Suprapubic skin (tissue), 4 donors: Measurements from ENCODE around the gene TNS1. TPM values are rescaled to one million over a fixed set of nuclear protein-coding genes. Genes with fewer than 3 reads are reported as not detected.

Experiments used
- DNase-seq, 2 donors: peaks; one replicate each; pipeline ENCODE4 v3.0.0-alpha.2; 2019; ENCODE audit warnings: low spot score in 2 of 2
- H3K27ac ChIP-seq: fragments of 200-600 bp; sonication (generic); one replicate; pipeline ENCODE4 v1.5.1; 2019
- H3K27me3 ChIP-seq: fragments of 200-600 bp; sonication (generic); one replicate; pipeline ENCODE4 v1.5.1; 2019
- H3K36me3 ChIP-seq: fragments of 200-600 bp; sonication (generic); one replicate; pipeline ENCODE4 v1.5.1; 2019
- H3K4me1 ChIP-seq: fragments of 200-600 bp; sonication (generic); one replicate; pipeline ENCODE4 v1.5.1; 2019
- H3K4me3 ChIP-seq: fragments of 200-600 bp; sonication (generic); one replicate; pipeline ENCODE4 v1.5.1; 2019; ENCODE audit warnings: mild to moderate bottlenecking
- H3K9me3 ChIP-seq: fragments of 200-600 bp; sonication (generic); one replicate; pipeline ENCODE4 v1.5.1; 2019
- EP300 ChIP-seq: sonication (generic); formaldehyde crosslinking; IDR thresholded peaks from one replicate; pipeline ENCODE4 v1.6.1; 2017; ENCODE audit warnings: antibody characterized with exemption
- POLR2A ChIP-seq, 2 donors: fragments of 450-650 bp; IDR thresholded peaks; one replicate each; pipeline ENCODE4 v1.6.1; 2017; ENCODE audit warnings: antibody characterized with exemption in 2 of 2, mild to moderate bottlenecking in 2 of 2, moderate library complexity in 2 of 2
- POLR2AphosphoS5 ChIP-seq, 3 donors: sonication (generic); formaldehyde crosslinking; IDR thresholded peaks; one replicate each; pipeline ENCODE4 v1.6.1; 2017; ENCODE audit warnings: antibody characterized with exemption in 3 of 3
- WGBS: methylation state at CpG from one replicate; pipeline ENCODE4 v1.1.5; 2018; 5-methylcytosine and 5-hydroxymethylcytosine counted together
- total RNA-seq, 4 donors: library from RNA; depleted of rRNA; stranded (reverse); fragments of >200 nt; gene quantifications; one replicate each; pipeline ENCODE4 v1.1.0, GENCODE V29; 2016
- TF ChIP-seq, protein P1 (sequence below), 2 donors: fragments of 200-600 bp in 1 of 2; fragments of 450-650 bp in 1 of 2; sonication (generic) in 1 of 2; IDR thresholded peaks; one replicate each; pipeline ENCODE4 v1.5.1; 2016 to 2019; ENCODE audit warnings: antibody characterized with exemption in 2 of 2, mild to moderate bottlenecking in 1 of 2, moderate library complexity in 1 of 2

TNS1 gene
- total RNA-seq, 4 donors from 2014 or later, result 64.1 to 145 (median 99.5) TPM

DNA sequence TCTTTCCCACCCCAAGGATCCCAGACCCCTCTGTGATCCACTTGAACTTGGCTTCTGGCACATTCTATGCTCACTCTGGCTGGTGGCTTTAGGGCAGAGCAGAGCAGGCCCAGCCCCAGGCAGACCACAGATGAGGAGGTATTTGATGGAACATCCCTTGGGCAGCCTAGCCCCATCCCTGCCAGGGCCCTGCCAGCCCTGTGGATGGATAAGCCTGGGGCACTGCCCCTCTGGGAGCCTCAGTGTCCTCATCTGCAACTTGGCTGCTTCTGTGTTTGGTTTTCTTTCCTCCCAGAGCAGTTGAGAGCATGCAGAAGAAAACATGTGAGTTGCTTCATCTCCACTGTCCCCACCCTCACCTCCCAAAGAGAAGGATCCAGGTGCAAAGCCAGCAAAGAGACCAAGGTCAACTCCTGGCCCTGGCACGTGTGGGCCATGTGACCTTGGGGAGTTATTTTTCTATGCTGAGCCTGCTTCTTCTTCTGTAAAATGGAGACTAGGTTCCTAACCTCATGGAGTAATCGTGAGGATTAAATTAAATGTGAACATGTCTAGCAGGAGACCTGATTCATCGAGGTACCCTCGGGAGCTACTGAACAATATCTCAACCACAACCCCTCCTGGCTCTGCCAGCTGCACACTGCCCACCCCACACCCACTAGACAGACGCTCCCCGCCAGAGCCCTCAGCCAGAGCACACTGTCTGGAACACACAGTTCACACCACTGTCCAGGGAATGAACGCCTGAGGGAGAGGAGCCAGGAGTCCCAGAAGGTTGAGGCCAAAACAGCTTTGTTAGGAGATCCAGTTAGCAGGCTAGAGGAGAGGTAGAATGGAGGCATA lies 14.6 kb upstream of the TNS1 start:
- TF ChIP-seq, protein P1, sequence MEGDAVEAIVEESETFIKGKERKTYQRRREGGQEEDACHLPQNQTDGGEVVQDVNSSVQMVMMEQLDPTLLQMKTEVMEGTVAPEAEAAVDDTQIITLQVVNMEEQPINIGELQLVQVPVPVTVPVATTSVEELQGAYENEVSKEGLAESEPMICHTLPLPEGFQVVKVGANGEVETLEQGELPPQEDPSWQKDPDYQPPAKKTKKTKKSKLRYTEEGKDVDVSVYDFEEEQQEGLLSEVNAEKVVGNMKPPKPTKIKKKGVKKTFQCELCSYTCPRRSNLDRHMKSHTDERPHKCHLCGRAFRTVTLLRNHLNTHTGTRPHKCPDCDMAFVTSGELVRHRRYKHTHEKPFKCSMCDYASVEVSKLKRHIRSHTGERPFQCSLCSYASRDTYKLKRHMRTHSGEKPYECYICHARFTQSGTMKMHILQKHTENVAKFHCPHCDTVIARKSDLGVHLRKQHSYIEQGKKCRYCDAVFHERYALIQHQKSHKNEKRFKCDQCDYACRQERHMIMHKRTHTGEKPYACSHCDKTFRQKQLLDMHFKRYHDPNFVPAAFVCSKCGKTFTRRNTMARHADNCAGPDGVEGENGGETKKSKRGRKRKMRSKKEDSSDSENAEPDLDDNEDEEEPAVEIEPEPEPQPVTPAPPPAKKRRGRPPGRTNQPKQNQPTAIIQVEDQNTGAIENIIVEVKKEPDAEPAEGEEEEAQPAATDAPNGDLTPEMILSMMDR (IDR thresholded peaks at IDR 0.05), result no peak
- TF ChIP-seq POLR2A (IDR thresholded peaks at IDR 0.05), result no peak
- TF ChIP-seq EP300, result no peak
- no peak for TF ChIP-seq POLR2AphosphoS5 (IDR thresholded peaks at IDR 0.05)
- 56% methylated on average over 7 of the region's 7 CpGs for WGBS
- Histone ChIP-seq H3K36me3 (no peaks in the 10 kb centered on the region), H3K4me1 (peaks cover 28% of the 10 kb centered on the region), H3K27ac (peak overlapping the region; percentile 32), H3K9me3 (no peaks in the 10 kb centered on the region), H3K4me3 (no peak overlapping the region), H3K27me3 (no peaks in the 10 kb centered on the region)
- no peak for DNase-seq

DNA sequence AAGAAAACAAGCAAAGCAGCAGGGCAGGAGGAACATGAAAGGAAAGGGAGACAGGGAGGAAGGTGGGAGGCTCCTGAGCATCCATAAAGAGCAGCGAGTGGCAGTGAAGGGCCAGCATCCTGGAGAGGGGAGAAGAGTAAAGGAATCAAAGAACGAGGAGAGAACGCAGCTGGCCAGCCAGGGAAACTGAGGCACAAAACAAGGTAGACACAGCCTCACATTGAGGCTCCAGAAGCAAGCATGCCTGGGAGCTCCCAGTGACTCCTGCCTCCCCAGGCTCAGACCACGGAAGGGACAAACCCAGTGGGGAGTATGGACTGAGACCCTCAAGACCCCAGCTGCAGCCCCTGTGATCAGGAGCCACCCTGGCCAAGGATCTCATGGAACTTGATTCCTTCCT lies 14.0 kb upstream of the TNS1 start:
- Histone ChIP-seq H3K4me1 (peaks cover 28% of the 10 kb centered on the region), H3K27ac (peak overlapping the region; percentile 32), H3K9me3 (no peaks in the 10 kb centered on the region), H3K36me3 (no peaks in the 10 kb centered on the region), H3K27me3 (no peaks in the 10 kb centered on the region), H3K4me3 (no peak overlapping the region)
- no peak for DNase-seq
- WGBS, result 97% methylated on average over 4 of the region's 4 CpGs
- no peak for TF ChIP-seq EP300
- no peak for TF ChIP-seq POLR2A (IDR thresholded peaks at IDR 0.05)
- TF ChIP-seq, protein P1 (IDR thresholded peaks at IDR 0.05), result no peak
- TF ChIP-seq POLR2AphosphoS5 (IDR thresholded peaks at IDR 0.05), result no peak

DNA sequence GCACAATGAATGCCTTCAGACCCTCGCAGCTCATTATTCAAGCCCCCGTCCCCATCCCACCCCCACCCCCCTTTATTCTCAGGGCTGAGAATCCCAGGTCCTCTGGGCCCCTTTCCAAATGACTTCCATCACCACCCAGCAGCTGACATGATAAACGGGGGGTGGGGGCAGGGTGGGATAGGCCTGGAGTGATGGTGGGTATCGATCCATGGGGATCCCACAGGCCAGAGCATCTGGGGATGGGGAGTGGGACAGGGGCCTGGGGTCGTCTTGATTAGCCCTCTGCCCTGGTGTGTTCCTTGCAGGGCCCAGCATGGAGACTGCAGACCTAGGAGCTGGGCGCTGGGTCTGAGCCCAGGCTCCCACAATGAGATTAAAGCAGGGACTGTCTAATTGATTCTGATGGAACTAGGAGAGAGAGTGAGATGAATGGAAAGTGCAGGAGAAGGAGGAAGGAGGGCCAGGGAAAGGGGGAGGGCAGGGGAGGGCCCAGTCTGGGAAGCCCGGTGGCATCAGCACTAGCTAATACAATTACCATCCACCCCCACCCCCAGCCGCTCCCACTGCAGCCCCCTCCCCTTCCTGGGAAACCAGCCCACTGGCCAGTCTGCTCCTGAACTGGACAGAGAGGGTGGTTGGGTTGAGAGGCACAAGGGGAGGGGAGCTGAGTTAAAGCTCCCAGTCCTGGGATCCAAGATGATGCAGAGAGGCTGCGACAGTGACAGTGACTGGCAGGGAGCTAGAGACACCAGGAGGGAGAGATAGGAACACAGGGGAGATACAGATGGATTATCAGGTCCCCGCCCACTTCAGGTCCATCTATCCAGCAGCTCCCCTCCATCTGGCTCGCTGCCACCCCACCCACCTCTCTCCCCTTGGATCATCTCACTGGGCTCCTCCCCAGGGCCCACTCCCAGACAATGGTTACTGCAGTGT lies 13.1 kb upstream of the TNS1 start:
- DNase-seq, result no peak
- Histone ChIP-seq H3K36me3 (no peaks in the 10 kb centered on the region), H3K27ac (no peak overlapping the region), H3K9me3 (no peaks in the 10 kb centered on the region), H3K27me3 (peaks cover 7% of the 10 kb centered on the region), H3K4me3 (no peak overlapping the region), H3K4me1 (peaks cover 34% of the 10 kb centered on the region)
- WGBS, result 65% methylated on average over 10 of the region's 11 CpGs
- TF ChIP-seq, protein P1 (IDR thresholded peaks at IDR 0.05), result no peak
- TF ChIP-seq POLR2A (IDR thresholded peaks at IDR 0.05) (no peak), POLR2AphosphoS5 (IDR thresholded peaks at IDR 0.05) (no peak), EP300 (no peak)

DNA sequence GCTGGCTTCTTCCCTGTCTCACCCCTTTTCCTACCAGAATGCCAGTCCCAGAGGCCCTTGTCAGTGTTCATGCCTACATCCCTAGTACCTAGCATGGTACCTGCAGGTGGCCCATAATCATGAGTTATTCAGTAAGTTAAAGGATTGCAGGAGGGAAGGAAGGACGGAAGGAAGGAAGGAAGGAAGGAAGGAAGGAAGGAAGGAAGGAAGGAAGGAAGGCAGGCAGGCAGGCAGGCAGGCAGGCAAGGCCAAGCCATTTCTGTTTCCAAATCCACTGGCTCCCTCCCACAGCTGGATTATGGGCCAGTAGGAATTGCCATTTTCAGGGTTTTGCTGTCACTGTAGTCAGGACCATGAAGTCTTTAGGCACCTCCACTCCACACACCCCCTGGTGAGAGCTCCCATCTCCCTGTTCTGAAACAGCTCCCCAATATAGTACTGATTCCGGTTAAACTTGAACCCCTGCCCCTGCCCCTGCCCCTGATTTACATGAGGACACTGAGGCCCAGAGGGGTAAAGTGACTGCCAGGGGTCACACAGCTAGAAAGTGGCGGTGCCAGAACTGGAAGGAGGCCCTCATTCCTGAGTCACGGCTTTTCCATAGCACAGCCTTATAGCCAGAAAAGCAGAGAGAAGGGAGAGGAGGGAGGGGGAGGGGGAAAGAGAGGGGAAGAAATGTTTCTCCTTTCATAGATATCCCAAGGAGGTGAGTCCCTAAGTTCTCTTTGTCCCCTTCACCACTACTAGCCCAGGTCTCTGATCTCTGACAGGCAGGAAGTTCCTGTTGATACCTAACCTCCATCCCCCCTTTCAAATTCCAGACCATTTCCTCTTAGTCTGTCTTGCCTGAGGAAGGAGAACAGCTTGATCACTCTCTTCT lies 12.2 kb upstream of the TNS1 start:
- TF ChIP-seq, protein P1 (IDR thresholded peaks at IDR 0.05), result no peak
- TF ChIP-seq EP300, result no peak
- no peak for TF ChIP-seq POLR2AphosphoS5 (IDR thresholded peaks at IDR 0.05)
- TF ChIP-seq POLR2A (IDR thresholded peaks at IDR 0.05), result no peak
- Histone ChIP-seq H3K4me1 (peaks cover 43% of the 10 kb centered on the region), H3K36me3 (no peaks in the 10 kb centered on the region), H3K9me3 (no peaks in the 10 kb centered on the region), H3K27me3 (peaks cover 15% of the 10 kb centered on the region), H3K4me3 (no peak overlapping the region), H3K27ac (no peak overlapping the region)
- DNase-seq, result no peak
- 64% methylated on average over 4 of the region's 4 CpGs for WGBS
